GM21723 (cell line): Measurements from ENCODE around the gene FAM162B.
"Not testable (repeated sequence)": the region's sequence is repeated elsewhere in the genome, so short reads cannot be mapped to it uniquely, and the experiment has no call there.

Source experiments
- ATAC-seq: cut with Tn5 transposase; IDR thresholded peaks from one replicate; pipeline ENCODE4 v1.9.1; 2021; ENCODE audit warnings: mild to moderate bottlenecking, moderate library complexity; ENCODE audit not compliant: unreplicated experiment

FAM162B gene

DNA sequence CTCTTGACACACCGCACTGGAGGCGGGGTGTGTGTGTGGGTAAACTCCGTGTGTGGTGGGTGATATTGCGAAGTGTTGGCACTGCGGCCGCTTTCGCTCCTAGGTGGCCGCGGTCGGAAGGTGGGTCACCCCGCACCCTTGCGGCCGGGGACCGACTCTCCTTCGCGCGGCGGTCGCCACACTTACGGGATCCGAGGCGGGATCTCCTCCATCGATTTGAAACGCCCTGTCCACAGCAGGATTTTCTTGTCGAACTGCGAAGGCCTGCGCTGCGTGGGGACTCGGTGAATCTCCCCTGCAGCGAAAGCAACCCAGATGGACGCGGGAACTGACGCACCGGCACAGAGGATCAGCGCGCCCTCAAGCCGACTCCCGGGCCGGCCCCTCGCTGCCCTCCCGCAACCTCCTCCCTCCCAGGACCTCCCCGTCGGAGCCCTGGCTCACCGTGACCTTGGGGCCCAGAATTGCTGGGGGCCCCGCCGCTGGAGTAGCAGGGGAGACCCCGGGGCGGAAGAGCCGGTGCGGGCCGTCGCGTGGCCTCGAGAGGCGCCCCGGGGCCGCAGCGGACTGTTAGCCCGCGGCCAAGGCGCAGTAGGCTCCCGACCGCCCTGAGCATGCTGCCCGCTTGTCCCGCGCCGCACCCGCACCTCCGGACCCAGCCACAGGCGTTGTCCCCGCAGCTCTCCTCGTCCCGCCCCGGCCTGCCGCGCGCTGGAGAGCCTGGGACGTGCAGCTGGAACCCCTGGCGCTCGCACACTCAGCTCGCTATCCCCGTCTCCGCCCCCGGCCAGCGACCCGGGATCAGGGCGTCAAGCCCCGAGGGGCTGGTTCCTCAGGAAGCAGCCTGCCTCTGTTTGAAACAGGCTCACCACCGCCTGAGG lies at the start of gene FAM162B:
Gene FAM162B, minus strand, starts transcription at position 759 of the 881 bp plus-strand sequence. Its CDS starts 143 bp downstream, at position 616.
- no peak for ATAC-seq

DNA sequence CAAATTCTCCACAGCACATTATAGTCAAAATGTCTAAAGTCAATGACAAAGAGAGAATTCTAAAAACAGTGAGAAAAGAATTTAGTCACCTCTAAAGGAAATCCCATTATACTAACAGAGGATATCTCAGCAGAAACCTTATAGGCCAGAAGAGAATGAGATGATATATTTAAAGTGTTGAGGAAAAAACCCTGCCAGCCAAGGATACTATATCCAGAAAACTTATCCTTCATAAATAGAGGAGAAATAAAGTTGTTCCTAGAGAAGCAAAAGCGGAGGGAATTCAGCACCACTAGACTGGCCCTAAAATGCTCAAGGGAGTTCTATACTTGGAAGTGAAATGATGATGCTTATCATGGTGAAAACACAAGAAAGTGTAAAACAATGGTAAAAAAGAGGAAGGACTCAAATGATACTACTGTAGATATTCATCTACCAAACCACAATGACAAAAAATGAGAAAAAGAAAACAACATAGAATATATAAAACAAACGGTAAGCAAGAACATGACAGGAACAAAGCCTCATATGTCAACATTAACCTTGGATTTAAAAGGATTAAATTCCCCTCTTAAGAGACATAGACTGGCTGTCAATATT lies 46.6 kb upstream of the FAM162B start:
- ATAC-seq, result no peak

DNA sequence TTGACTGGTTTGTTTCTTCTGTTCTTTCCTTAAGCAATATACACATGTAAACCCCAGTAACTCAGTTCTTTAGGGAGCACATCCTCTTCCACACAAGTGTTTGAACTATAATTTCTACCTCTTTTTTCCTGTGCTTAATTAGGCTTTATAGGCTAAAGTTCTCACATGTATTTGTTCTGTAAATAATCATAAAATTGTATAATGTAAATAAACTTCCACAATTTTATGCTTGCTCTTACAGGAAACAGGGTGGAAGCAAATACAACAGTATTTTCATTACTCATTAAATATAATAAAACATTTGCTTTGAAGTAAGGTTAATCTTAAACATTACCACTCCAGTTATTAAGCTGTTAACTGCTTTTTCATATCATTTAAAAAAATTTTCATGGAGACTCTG lies 36.5 kb upstream of the FAM162B start:
- no peak for ATAC-seq

DNA sequence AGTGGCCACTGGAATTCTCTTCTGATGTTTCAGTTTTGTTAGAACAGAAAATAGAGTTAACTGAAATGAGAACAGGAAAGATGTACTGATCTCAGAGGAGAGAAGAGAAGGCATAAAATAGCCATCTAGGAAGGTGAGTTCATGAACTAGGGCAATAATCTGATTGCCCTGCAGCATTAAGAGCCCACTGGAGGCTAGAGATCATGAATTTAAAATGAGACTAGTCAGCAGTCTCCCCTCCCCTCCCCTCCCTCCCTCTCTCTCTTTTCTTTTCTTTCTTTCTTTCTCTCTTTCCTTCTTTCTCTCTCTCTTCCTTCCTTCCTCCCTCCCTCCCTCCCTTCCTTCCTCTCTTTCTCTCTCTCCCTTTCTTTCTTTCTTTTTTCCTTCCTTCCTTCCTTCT lies 34.4 kb upstream of the FAM162B start:
- ATAC-seq, result no peak

DNA sequence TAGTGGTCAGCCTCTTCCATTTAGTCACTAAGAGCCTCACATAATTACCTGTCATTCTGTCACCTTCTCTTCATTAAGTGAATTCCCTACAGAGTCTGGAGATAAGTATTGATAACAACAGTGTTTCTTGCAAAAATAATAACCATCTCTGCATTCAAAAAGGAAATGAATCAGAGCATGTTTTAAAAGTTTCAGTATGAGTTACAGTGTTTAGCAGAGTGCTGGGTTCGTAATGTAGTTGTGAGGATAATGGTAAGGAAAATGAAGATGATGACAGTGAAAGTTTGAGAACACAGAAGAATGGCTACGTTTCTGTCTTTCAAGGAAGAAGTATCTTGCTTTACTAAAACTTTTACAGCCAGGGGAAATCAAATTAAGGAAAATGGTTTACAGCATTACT lies 32.1 kb upstream of the FAM162B start:
- no peak for ATAC-seq

DNA sequence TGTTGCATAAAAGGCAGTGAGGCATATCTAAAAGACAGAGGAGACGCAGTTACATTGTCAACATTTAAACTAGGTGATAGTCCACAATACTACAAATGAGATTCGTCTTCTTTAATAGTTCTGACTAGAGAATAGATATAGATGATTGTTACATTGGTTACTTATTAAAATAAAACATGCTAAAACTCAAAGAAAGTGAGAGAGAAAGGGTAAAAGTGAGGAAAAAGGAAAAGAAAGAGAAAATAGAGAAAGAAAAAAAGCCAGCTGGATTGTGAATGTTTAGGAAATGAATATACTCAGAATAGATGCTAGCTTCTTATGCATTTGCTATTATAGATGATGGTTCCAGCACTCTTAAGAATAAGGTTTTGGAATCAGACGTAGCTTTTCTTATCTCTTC lies 27.7 kb upstream of the FAM162B start:
- ATAC-seq, result no peak

DNA sequence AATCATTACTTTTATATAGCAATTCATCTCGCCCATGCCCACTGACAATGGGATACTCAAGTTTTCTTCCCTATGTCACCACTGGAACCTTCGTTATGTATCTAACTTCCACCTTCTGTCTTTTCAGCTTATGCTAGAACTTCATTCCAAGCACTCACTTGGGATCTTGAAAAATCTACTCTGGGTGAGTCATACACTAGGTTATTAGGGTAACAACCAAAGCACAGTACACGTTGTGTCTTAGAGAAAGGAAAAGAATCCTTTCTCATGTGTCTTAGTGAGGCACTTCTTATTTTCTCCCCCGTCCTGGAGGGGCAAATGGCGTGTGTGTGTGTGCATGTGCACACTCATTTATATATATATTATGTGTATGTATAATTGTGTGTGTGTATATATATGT lies 18.3 kb upstream of the FAM162B start:
- ATAC-seq, result no peak

DNA sequence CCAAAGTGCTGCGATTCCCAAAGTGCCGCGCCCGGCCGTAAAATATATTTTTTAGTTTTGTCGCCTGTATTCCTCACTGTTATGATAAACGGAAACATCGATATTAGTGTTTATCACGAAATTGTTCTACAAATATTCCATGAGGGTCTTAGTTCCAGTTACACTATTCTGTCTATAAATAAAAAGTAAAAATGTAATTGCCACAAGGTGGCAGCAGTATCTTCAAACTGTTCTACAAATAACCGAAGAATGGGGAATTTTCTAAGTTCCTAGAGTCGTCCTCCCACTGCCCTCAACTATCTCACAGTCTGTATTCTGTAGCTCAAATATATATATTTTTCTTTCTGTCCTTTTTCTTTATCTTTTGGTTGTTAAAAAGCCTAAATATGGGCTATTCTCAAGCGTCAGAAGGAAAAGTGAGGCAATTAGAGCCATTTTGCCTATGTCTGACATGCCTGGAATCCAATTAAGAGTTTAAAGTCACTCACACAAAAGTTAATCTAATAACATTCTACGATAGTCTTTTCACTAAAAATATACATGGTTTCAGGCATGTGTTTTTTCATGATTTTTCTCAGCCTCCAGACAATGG lies 14.2 kb upstream of the FAM162B start:
- peak; percentile 81 for ATAC-seq

DNA sequence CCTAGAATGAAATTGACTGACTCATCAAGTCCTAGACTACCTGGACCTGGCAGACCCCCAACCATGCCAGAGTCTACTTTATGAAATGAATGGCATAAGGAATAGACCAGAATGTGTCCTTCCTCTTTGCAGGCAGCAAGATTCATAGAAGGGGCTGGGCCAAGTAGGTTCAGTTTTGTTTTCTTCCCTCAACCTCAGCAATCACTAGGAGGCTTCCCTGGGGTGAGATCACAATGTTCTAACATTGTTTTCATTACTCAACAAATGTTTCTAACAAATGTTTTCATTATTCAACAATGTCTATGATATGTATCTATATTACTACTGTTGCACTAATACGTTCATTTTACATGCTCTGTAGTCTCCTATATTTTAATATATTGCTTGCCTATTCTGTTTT lies 8.4 kb upstream of the FAM162B start:
- ATAC-seq, result no peak

DNA sequence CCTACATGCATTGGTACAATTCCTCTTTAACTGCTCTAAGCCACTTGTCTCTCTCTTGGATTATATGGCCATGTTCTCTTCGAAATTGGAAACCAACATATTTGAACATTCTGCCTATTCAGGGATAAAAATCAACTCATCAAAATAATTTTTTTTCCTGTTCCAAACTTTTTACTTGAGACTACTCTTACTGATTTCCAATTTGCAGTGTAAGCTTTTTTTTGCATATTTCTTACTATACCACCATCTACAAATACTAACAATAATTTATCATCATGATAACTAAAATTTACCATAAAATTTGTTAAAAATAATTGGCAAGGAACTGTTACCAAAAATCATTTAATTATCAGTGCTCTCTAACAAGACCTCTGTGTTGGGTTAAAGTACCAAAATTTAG lies 6.9 kb upstream of the FAM162B start:
- ATAC-seq, result no peak

DNA sequence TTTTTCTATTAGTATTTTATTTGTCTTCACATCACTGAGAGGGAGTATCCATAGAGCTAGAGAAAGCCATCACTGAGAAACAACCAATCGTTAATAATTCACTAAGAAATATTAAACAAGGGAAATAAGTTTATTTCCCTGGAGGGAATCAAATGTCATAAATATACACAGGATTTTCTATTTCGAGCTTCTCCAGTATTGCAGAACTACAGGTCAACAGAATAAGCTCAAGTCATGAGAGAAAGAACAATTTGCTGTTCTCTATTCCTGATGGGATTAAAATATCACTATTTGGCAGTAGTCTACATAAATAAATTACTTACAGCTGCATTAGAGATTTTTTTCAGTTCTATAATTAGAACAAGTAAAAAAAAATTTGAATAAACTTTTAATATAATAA lies 2.2 kb upstream of the FAM162B start:
- no peak for ATAC-seq

DNA sequence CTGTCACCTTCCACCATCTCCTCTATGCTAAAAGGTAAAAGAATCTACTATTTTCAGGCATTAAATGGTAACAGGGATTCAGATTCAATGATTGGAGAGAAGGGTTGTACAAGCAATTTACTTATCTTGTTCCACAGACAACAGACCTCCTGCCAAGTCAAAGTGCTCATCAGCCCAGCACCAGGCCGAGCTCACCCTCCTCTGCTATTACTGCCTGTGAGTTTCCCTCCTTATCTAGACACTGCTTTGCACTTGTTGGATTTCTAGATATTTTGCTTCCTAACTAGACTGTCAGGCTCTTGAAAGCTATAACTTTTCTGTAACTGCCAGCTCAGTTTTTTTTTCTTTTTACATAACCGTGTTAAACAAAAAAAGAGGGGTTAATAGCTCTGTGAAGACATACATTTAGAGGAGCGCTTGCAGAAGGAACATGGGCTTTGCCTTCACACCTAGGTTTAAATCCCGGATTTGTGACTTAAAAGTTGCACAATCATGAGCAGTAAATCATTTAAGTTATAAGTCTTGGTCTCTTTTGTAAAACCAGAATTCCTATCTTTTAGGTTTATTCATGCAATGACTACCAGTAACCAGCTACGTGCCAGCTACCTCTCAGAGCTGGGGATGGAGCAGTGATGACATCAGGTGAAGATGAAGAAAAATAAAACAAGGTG lies 1.1 kb upstream of the FAM162B start:
- ATAC-seq, result no peak

DNA sequence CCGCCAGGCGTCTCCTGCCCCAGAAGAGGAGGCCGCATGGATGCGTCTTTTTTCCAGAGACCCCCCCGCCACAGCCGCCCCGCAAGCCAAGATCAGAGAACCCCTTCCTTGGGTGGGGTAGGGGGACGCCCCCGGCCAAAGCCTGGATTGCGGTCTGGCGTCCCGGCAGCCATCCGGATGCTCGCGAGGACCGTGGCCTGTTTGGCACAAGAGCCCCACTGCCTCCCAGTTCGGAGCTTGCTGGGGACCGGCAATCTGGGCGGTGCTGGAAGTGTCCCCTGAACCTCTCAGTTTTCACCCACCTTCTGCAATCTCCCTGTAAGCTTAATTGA lies 924 bp downstream of the FAM162B start:
- no peak for ATAC-seq

DNA sequence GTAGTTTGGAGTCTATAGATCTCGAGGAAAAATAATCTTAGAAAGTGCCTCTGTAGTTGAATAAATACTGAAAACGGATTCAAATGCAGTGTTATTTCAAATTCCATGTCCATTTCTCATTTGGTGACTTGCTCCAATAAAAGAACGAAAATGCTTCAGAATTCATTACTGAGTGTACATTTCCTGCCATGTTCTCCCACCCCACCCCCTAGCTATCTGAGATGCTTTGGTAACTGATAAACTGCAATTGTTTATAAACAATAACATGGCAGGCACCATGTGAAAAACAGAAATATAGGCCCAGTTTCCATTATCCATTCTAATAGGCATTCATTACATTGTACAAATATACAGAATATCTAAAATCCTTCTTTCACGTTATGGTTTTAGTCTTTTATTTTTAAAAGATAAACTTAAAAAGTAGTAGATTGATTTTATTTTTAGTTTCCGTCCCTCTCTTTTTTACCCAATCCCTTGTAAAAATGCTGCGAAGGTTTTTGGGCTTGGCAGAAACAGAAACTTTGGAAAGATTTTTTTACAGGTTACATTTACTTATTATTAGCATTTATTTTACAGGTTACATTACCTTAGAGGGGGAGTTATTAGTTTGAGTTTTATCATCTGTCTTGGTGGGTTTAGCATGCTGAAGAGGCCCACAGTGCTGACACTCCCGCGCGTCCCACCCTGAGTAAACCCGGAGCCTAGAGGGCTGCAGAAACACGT lies 1.5 kb downstream of the FAM162B start:
- no peak for ATAC-seq

DNA sequence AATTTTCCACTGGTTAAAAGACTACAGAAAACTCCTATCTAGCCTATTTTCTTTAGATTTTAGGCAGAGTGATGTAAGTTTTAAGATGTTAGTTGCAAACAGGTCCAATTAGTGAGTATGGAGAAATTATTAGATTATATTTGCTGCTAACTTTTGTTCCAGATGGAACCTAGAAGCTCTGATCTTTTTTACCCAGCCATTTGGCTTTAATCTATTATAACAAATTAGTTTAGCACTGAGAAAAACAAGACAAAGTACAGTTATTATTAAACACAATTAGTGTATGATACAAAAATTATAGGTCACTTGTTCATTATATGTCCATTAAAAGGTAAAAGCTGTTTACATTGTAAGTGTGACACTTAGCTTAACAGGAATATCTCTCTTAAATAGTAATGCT lies 2.5 kb downstream of the FAM162B start:
- no peak for ATAC-seq

DNA sequence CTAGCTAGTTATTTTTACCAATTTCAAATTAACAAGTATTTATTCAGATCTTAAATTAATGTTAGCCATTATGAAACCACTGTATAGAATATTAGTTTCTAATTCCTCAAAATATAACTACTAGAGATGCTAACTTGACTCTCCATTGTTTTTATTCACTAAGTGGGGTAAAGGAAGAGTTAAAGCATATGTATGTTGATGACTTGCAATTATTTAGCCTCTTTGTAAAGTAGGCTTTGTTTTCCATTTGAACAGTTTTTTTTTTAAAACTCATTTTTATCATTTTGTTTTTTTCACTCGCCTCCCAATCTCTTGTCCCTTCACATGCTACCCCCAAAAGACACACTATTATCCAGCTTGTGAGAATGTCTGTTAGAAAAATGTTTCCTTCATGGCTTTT lies 3.3 kb downstream of the FAM162B start:
- ATAC-seq, result no peak

DNA sequence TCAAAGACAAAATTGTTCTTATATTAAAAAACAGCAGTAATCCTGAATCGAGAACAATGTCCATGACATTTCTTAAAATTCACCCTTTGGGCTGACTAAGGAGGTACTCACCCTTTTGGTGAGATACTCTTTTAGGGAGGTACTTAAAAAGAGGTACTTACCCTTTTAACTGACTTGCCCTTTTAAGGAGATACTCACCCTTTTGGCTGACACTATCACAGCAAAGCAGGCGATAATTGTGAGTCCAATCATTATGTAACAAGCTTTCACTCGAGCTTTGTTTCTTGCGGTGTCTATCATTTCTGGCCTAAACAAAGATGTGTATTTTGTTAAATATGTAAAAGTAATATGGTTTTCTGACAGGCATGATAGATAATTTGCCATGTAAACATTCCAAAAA lies 3.7 kb downstream of the FAM162B start:
- ATAC-seq, result no peak

DNA sequence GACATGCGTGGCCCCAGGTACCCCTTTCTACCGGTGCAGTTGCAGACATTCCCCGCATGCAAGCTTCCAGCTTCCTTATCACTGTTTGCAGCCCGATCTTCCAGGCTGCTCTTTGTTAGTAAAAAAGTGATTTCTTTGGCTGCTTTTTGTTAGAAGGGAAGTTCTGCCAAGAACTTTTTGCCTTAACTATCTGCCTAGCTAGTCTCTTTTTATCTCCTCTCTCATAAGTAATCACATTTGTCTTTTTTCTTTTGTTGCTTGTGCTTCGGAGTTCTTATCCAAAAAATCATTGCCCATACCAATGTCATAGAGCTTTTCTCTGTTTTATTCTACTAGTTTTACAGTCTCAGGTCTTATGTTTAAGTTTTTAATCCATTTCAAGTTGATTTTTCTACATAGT lies 20.3 kb downstream of the FAM162B start:
- no peak for ATAC-seq

DNA sequence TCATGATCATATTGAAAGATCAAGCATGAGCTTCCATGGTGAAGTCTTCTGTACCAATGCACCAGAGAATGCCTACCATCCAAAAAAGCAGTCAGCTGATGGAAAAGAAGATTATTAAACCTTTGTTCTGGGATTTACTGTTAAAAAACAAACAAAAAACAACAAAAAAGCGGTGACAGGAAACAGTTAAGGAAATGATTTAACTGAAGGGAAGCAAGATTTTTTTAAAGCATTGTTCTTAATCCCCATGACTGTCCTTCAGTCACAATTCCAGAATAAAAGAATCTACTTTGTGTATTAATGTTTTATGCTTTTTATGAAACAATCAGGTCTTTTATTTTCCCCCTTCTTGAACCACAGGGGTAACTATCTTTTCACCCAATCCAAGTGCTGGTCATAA lies 23.9 kb downstream of the FAM162B start:
- no peak for ATAC-seq

DNA sequence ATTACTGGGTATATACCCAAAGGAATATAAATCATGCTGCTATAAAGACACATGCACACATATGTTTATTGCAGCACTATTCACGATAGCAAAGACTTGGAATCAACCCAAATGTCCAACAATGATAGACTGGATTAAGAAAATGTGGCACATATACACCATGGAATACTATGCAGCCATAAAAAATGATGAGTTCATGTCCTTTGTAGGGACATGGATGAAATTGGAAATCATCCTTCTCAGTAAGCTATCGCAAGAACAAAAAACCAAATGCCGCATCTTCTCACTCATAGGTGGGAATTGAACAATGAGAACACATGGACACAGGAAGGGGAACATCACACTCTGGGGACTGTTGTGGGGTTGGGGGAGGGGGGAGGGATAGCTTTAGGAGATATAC lies 25.0 kb downstream of the FAM162B start:
- ATAC-seq, result not testable (repeated sequence)

DNA sequence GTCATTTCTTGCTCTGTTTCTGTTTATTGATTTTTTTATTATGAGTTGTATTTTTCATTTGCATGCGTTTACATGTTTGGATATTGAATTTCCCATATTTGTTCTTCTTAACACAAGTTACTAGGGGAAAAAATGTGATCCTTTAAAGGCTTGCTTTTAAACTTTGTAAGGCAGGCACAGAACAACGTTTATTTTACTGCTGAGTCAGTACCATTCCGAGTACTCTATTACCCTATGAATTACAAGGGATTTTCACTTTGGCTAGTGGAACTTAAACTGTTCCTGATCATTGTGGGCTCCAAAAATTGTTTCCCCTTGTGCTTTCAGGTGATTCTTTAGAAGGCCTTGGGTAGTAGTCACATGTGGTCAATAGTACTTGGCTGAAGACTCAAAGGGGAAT lies 28.5 kb downstream of the FAM162B start:
- no peak for ATAC-seq
